DOHH2 (cell line): ENCODE data around the gene FADS3.

Source experiments
- CTCF ChIP-seq: fragments of 200-600 bp; sonication (generic); IDR thresholded peaks from one replicate; pipeline ENCODE4 v1.5.1; 2014; ENCODE audit warnings: antibody characterized with exemption, mild to moderate bottlenecking, low read depth, low read length; ENCODE audit not compliant: poor library complexity, severe bottlenecking
- EZH2phosphoT487 ChIP-seq: fragments of 200-600 bp; sonication (generic); IDR thresholded peaks from 2 replicates; pipeline ENCODE4 v1.6.1; 2017; ENCODE audit warnings: borderline replicate concordance, mild to moderate bottlenecking, antibody characterized with exemption, low read length, moderate library complexity, mixed read lengths

DNA sequence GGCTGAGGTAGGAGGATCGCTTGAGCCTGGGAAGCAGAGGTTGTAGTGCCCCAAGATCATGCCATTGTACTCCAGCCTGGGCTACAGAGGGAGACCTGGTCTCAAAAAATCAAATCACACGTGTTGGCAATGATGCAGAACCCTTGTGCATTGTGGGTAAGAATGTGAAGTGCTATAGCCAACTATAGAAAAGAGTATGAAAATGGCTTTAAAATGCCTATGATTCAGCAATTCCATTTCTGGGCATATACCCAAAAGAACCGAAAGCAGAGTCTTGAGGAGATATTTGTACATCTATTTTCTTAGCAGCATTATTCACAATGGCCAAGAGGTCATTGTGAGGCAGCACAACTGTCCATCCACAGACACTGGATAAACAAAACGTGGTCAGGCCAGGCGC, 2.6 kb upstream of the FADS3 start:
- TF ChIP-seq CTCF = no peak
- no peak for TF ChIP-seq EZH2phosphoT487
